K562 (cell line): ENCODE measurements around the gene TMC4. TPM values are rescaled to one million over a fixed set of nuclear protein-coding genes. Genes with fewer than 3 reads are reported as not detected.

Experiments
- ATAC-seq: fragments of 200-7000 bp; cut with Tn5 transposase; 3 replicates; pipeline ENCODE4 v1.9.1; 2020; ENCODE audit warnings: moderate library complexity
- BruUV-seq: library from RNA; stranded (reverse); fragments of 400-500 nt; replicated peaks from 2 replicates; lab custom pipeline; 2021; lab: Mats Ljungman, UMichigan
- CTCF ChIA-PET: fragments of 300-600 bp; formaldehyde crosslinking; extraction: SDS; loops from one replicate; lab custom pipeline; 2021; ENCODE audit warnings: low intra/inter-chr PET ratio; lab: Yijun Ruan, JAX
- POLR2A ChIA-PET: fragments of 300-600, 350-650 bp; sonication (Branson Sonifier 250); formaldehyde crosslinking; extraction: SDS; loops from one replicate; lab custom pipeline; 2021; ENCODE audit warnings: antibody characterized with exemption, inconsistent platforms; lab: Yijun Ruan, JAX
- DNase-seq, 4 experiments: peaks; one replicate each; pipeline versions ENCODE4 v3.0.0 to v3.0.0-alpha.2; 2011 to 2018; ENCODE audit warnings: low spot score in 3 of 4, mixed read lengths in 3 of 4; ENCODE audit errors: extremely low read depth in 1 of 4
- FAIRE-seq: peaks from 2 replicates; lab custom pipeline; 2011; peaks lifted over from hg19 to GRCh38; lab: Jason Lieb, UNC
- H2AFZ ChIP-seq: 2 replicates; pipeline ENCODE4 v1.6.0; 2011; ENCODE audit warnings: low read depth, low read length, control low read depth, inconsistent platforms
- H3K27ac ChIP-seq: fragments of 200-600 bp; 3 replicates; pipeline ENCODE4 v1.8.0; 2011; ENCODE audit warnings: low read depth, mild to moderate bottlenecking, control low read depth, inconsistent platforms, low read length, moderate library complexity, mixed read lengths; ENCODE audit errors: extremely low read depth
- H3K27me3 ChIP-seq, 2 experiments: fragments of 300-600 bp in 1 of 2; 2 replicates in 1 of 2; 3 replicates in 1 of 2; pipeline versions ENCODE4 v1.6.0 to v1.8.0; 2011; ENCODE audit warnings: inconsistent platforms in 2 of 2, low read length in 2 of 2, mild to moderate bottlenecking in 1 of 2, mixed read lengths in 1 of 2, moderate library complexity in 1 of 2; ENCODE audit not compliant: control insufficient read depth in 2 of 2, insufficient read depth in 2 of 2
- H3K36me3 ChIP-seq: fragments of 300-600 bp; 3 replicates; pipeline ENCODE4 v1.8.0; 2011; ENCODE audit warnings: mild to moderate bottlenecking, low read length, inconsistent platforms; ENCODE audit not compliant: control insufficient read depth, insufficient read depth
- H3K4me1 ChIP-seq, 2 experiments: fragments of 200-600 bp in 1 of 2; replicated peaks in 1 of 2; 2 replicates in 1 of 2; 3 replicates in 1 of 2; pipeline versions ENCODE4 v1.5.1 to v1.8.0; 2011; ENCODE audit warnings: inconsistent platforms in 2 of 2, low read length in 2 of 2, mild to moderate bottlenecking in 1 of 2, mixed read lengths in 1 of 2, moderate library complexity in 1 of 2; ENCODE audit not compliant: control insufficient read depth in 2 of 2, insufficient read depth in 2 of 2
- H3K4me2 ChIP-seq: 2 replicates; pipeline ENCODE4 v1.6.1; 2011; ENCODE audit warnings: low read length, control low read depth, inconsistent platforms, mixed read lengths; ENCODE audit not compliant: insufficient read depth
- H3K4me3 ChIP-seq: fragments of 200-600 bp; sonication (generic), shearing (Covaris generic); 2 replicates; pipeline ENCODE4 v1.5.1; 2016; ENCODE audit warnings: control low read depth, inconsistent platforms
- H3K79me2 ChIP-seq: fragments of 200-600 bp; 3 replicates; pipeline ENCODE4 v1.8.0; 2011; ENCODE audit warnings: low read length, inconsistent platforms; ENCODE audit not compliant: control insufficient read depth, insufficient read depth
- H3K9ac ChIP-seq, 2 experiments: 2 replicates each; pipeline versions ENCODE4 v1.6.0 to v1.6.1; 2011; ENCODE audit warnings: low read depth in 2 of 2, low read length in 2 of 2, control low read depth in 1 of 2, inconsistent platforms in 1 of 2, mild to moderate bottlenecking in 1 of 2, mixed read lengths in 1 of 2; ENCODE audit not compliant: insufficient read depth in 1 of 2
- H3K9me1 ChIP-seq: one replicate; pipeline ENCODE4 v1.6.0; 2011; ENCODE audit warnings: inconsistent platforms, mild to moderate bottlenecking, low read length, moderate library complexity; ENCODE audit not compliant: control insufficient read depth, insufficient read depth
- H3K9me3 ChIP-seq: replicated peaks from 2 replicates; pipeline ENCODE4 v1.5.1; 2011; ENCODE audit warnings: low read depth, low read length, inconsistent platforms; ENCODE audit not compliant: control insufficient read depth, insufficient read depth
- H4K20me1 ChIP-seq: replicated peaks from 2 replicates; pipeline ENCODE4 v1.6.1; 2011; ENCODE audit warnings: low read length, inconsistent platforms, mixed read lengths; ENCODE audit not compliant: control insufficient read depth, insufficient read depth
- MEF2D ChIP-seq: conservative IDR thresholded peaks from 2 replicates; pipeline ENCODE4 v1.6.1; 2016; ENCODE audit warnings: low read depth, missing genetic modification characterization, missing compliant biosample characterization
- POLR2G ChIP-seq: fragments of 200-400 bp; formaldehyde crosslinking; IDR thresholded peaks from 2 replicates; pipeline ENCODE4 v1.6.1; 2017; ENCODE audit warnings: low read depth, mild to moderate bottlenecking, antibody characterized with exemption, low read length, moderate library complexity
- RBFOX2 ChIP-seq: fragments of 200-400 bp; formaldehyde crosslinking; IDR thresholded peaks from 2 replicates; pipeline ENCODE4 v1.6.1; 2017; ENCODE audit warnings: low read depth, mild to moderate bottlenecking, low read length, moderate library complexity
- ZNF518B ChIP-seq: fragments of 250-450 bp; sonication (Bioruptor Pico); IDR thresholded peaks from 2 replicates; pipeline ENCODE4 v1.5.0; 2021; ENCODE audit warnings: mild to moderate bottlenecking, moderate library complexity
- WGBS: fragments of 100-300 bp; shearing (Covaris generic); methylation state at CpG from one replicate; pipeline ENCODE4 v1.1.6; 2016; ENCODE audit warnings: low coverage, mixed read lengths; ENCODE audit not compliant: insufficient coverage; ENCODE audit errors: missing lambda C conversion rate; 5-methylcytosine and 5-hydroxymethylcytosine counted together
- in situ Hi-C: fragments of 300-500 bp; cut with MboI; formaldehyde crosslinking; loops from 4 replicates; pipeline ENCODE4 v1.15.0; 2018; ENCODE audit warnings: inconsistent platforms, mixed read lengths
- intact Hi-C: fragments of 100-400 bp; cut with micrococcal nuclease; formaldehyde crosslinking; loops from 2 replicates; pipeline ENCODE4 v1.14.2; 2022
- polyA plus RNA-seq, 8 experiments: library from polyadenylated mRNA; depleted of rRNA in 4 of 8; stranded (reverse) in 5 of 8; unstranded in 3 of 8; fragments of >200 nt; fragmentation: Nextera tagmentation in 2 of 8; fragmentation: Illumina TruSeq in 1 of 8; extraction: Ambion mirVana in 2 of 8; extraction: Trizol in 1 of 8; gene quantifications; 2 replicates each; pipeline versions ENCODE4 v1.2.1 to v1.2.3, GENCODE V29; 2011 to 2014; ENCODE audit warnings: inconsistent platforms in 1 of 8, missing spikeins in 1 of 8
- total RNA-seq, 7 experiments: library from RNA; depleted of rRNA in 6 of 7; stranded (reverse); fragments of >200 nt in 6 of 7; fragmentation: Illumina TruSeq in 2 of 7; extraction: Trizol in 2 of 7; gene quantifications; 2 replicates each; pipeline versions ENCODE4 v1.2.1 to v1.2.3, GENCODE V29; 2011 to 2021; ENCODE audit warnings: low replicate concordance in 1 of 7

Gene TMC4
- total and polyA plus RNA-seq, 9 of the 15 experiments (the other 6 are each of a cell fraction or from before 2014, with no cell fraction given), result 0.12 to 0.79 (median 0.36) TPM; not detected in 2

GRCh38 chr19:54114340-54115108 is 58.4 kb downstream of the TMC4 start:
- H3K27ac ChIP-seq, result peak overlapping the region; percentile 93; the same call in 2 of the 3 replicates
- POLR2A ChIA-PET, result interaction anchor here (0.6 to 2.0 kb wide), 12 partner anchors 8 to 216 kb away, joined by 3 to 14 read pairs (median 5); partner anchors contain the start of genes CNOT3, LENG1, OSCAR and RPS9
- peak overlapping the region; percentile 99 for H2AFZ ChIP-seq
- peaks cover 43% of the 10 kb centered on the region; the same call in 1 of the 3 replicates for H3K36me3 ChIP-seq
- DNase-seq (peak in 1 of 4 experiments; percentile 21), FAIRE-seq (no peak), ATAC-seq (no peak)
- H3K79me2 ChIP-seq, result peaks cover 34% of the 10 kb centered on the region
- H4K20me1 ChIP-seq, result no peaks in the 10 kb centered on the region
- peaks cover 3% of the 10 kb centered on the region for H3K9me1 ChIP-seq
- no peaks in the 10 kb centered on the region for H3K9me3 ChIP-seq
- TF ChIP-seq ZNF518B (CRISPR knock-in tag) (no peak), RBFOX2 (peak; percentile 51; the same call in 1 of the 2 replicates), MEF2D (no peak), POLR2G (peak; percentile 77)
- peaks cover 3 to 18% of the 10 kb centered on the region in 2 experiments; a peak in 3 of 5 replicates for H3K4me1 ChIP-seq
- no TSS peak for BruUV-seq
- peak overlapping the region; percentile 78 for H3K4me3 ChIP-seq
- H3K27me3 ChIP-seq, result no peaks in the 10 kb centered on the region
- intact Hi-C loops, result loop anchor here (1.0 kb wide), 1 partner anchor 23 kb away; the partner anchor contains the start of gene CNOT3
- in situ Hi-C loops, result no loop called here
- peak overlapping the region; percentile 99 for H3K4me2 ChIP-seq
- 65% methylated on average over 15 of the region's 28 CpGs for WGBS
- CTCF ChIA-PET, result interaction anchor here (0.6 to 1.2 kb wide), 2 partner anchors 12 to 224 kb away, joined by 3 read pairs; no protein-coding TSS in a partner anchor
- peak overlapping the region; percentile 92 to 93 for H3K9ac ChIP-seq

Other genes starting within 250 kb of the TMC4 start
Only the 7 nearest of the 21 such genes appear.
- 75.1 and 81.4 TPM in 2 replicates for gene PRPF31, start 57.4 kb downstream of the TMC4 start, total RNA-seq (2014; rRNA removed)
- gene PRPF31, start 57.4 kb downstream of the TMC4 start, total RNA-seq (2014; rRNA removed; fragmentation: Illumina TruSeq; extraction: Trizol), result 46.8 and 52.5 TPM in 2 replicates
- gene PRPF31, start 57.4 kb downstream of the TMC4 start, total RNA-seq (2015; rRNA removed; fragmentation: Illumina TruSeq; extraction: Trizol), result 70.3 and 71.9 TPM in 2 replicates
- gene PRPF31, start 57.4 kb downstream of the TMC4 start, total RNA-seq (2021), result 90.3 and 92.2 TPM in 2 replicates
- gene PRPF31, start 57.4 kb downstream of the TMC4 start, polyA plus RNA-seq (2011; rRNA removed), result 43.4 and 50.4 TPM in 2 replicates
- gene PRPF31, start 57.4 kb downstream of the TMC4 start, polyA plus RNA-seq (2014; fragmentation: Illumina TruSeq; extraction: Trizol), result 84.5 and 109 TPM in 2 replicates
- gene PRPF31, start 57.4 kb downstream of the TMC4 start, polyA plus RNA-seq (2014; fragmentation: Nextera tagmentation; extraction: Ambion mirVana), result 10 to 100 TPM in 1 of 2 experiments, 1 to 10 TPM in 1; 5.8 to 12.9 TPM
- 69.2 and 79.0 TPM in 2 replicates for gene PRPF31, start 57.4 kb downstream of the TMC4 start, polyA plus RNA-seq (2014; rRNA removed)
- 16.3 and 17.5 TPM in 2 replicates for gene CNOT3, start 35.4 kb downstream of the TMC4 start, total RNA-seq (2014; rRNA removed)
- 9.9 and 10.7 TPM in 2 replicates for gene CNOT3, start 35.4 kb downstream of the TMC4 start, total RNA-seq (2014; rRNA removed; fragmentation: Illumina TruSeq; extraction: Trizol)
- 9.4 and 10.7 TPM in 2 replicates for gene CNOT3, start 35.4 kb downstream of the TMC4 start, total RNA-seq (2015; rRNA removed; fragmentation: Illumina TruSeq; extraction: Trizol)
- 51.4 and 60.4 TPM in 2 replicates for gene CNOT3, start 35.4 kb downstream of the TMC4 start, total RNA-seq (2021)
- gene CNOT3, start 35.4 kb downstream of the TMC4 start, polyA plus RNA-seq (2011; rRNA removed), result 5.6 and 8.7 TPM in 2 replicates
- gene CNOT3, start 35.4 kb downstream of the TMC4 start, polyA plus RNA-seq (2014; fragmentation: Illumina TruSeq; extraction: Trizol), result 56.5 and 63.4 TPM in 2 replicates
- under 1 TPM; 0.27 to 0.46 TPM for gene CNOT3, start 35.4 kb downstream of the TMC4 start, polyA plus RNA-seq (2014; fragmentation: Nextera tagmentation; extraction: Ambion mirVana)
- gene CNOT3, start 35.4 kb downstream of the TMC4 start, polyA plus RNA-seq (2014; rRNA removed), result 17.3 and 21.3 TPM in 2 replicates
- 10.5 and 12.6 TPM in 2 replicates for gene LENG1, start 13.4 kb downstream of the TMC4 start, total RNA-seq (2014; rRNA removed)
- gene LENG1, start 13.4 kb downstream of the TMC4 start, total RNA-seq (2014; rRNA removed; fragmentation: Illumina TruSeq; extraction: Trizol), result 2.3 and 2.6 TPM in 2 replicates
- gene LENG1, start 13.4 kb downstream of the TMC4 start, total RNA-seq (2015; rRNA removed; fragmentation: Illumina TruSeq; extraction: Trizol), result 6.9 and 8.2 TPM in 2 replicates
- gene LENG1, start 13.4 kb downstream of the TMC4 start, total RNA-seq (2021), result 4.7 and 5.5 TPM in 2 replicates
- gene LENG1, start 13.4 kb downstream of the TMC4 start, polyA plus RNA-seq (2011; rRNA removed), result 1.5 and 1.7 TPM in 2 replicates
- gene LENG1, start 13.4 kb downstream of the TMC4 start, polyA plus RNA-seq (2014; fragmentation: Illumina TruSeq; extraction: Trizol), result 6.2 and 6.7 TPM in 2 replicates
- under 1 TPM; 0.30 to 0.77 TPM for gene LENG1, start 13.4 kb downstream of the TMC4 start, polyA plus RNA-seq (2014; fragmentation: Nextera tagmentation; extraction: Ambion mirVana)
- gene LENG1, start 13.4 kb downstream of the TMC4 start, polyA plus RNA-seq (2014; rRNA removed), result 6.7 and 9.1 TPM in 2 replicates
- gene MBOAT7, start 16.4 kb upstream of the TMC4 start, total RNA-seq (2014; rRNA removed), result 87.0 and 104 TPM in 2 replicates
- gene MBOAT7, start 16.4 kb upstream of the TMC4 start, total RNA-seq (2014; rRNA removed; fragmentation: Illumina TruSeq; extraction: Trizol), result 15.4 and 18.2 TPM in 2 replicates
- 56.1 and 60.7 TPM in 2 replicates for gene MBOAT7, start 16.4 kb upstream of the TMC4 start, total RNA-seq (2015; rRNA removed; fragmentation: Illumina TruSeq; extraction: Trizol)
- 153 and 160 TPM in 2 replicates for gene MBOAT7, start 16.4 kb upstream of the TMC4 start, total RNA-seq (2021)
- gene MBOAT7, start 16.4 kb upstream of the TMC4 start, polyA plus RNA-seq (2011; rRNA removed), result 30.3 and 85.5 TPM in 2 replicates
- gene MBOAT7, start 16.4 kb upstream of the TMC4 start, polyA plus RNA-seq (2014; fragmentation: Illumina TruSeq; extraction: Trizol), result 79.6 and 108 TPM in 2 replicates
- gene MBOAT7, start 16.4 kb upstream of the TMC4 start, polyA plus RNA-seq (2014; fragmentation: Nextera tagmentation; extraction: Ambion mirVana), result 1 to 10 TPM; 1.4 to 2.6 TPM
- 79.2 and 92.4 TPM in 2 replicates for gene MBOAT7, start 16.4 kb upstream of the TMC4 start, polyA plus RNA-seq (2014; rRNA removed)
- 48.3 and 52.3 TPM in 2 replicates for gene TSEN34, start 18.1 kb upstream of the TMC4 start, total RNA-seq (2014; rRNA removed)
- gene TSEN34, start 18.1 kb upstream of the TMC4 start, total RNA-seq (2014; rRNA removed; fragmentation: Illumina TruSeq; extraction: Trizol), result 11.0 and 15.9 TPM in 2 replicates
- 32.8 and 34.3 TPM in 2 replicates for gene TSEN34, start 18.1 kb upstream of the TMC4 start, total RNA-seq (2015; rRNA removed; fragmentation: Illumina TruSeq; extraction: Trizol)
- gene TSEN34, start 18.1 kb upstream of the TMC4 start, total RNA-seq (2021), result 43.7 and 45.7 TPM in 2 replicates
- gene TSEN34, start 18.1 kb upstream of the TMC4 start, polyA plus RNA-seq (2011; rRNA removed), result 29.5 and 39.8 TPM in 2 replicates
- 15.6 and 34.6 TPM in 2 replicates for gene TSEN34, start 18.1 kb upstream of the TMC4 start, polyA plus RNA-seq (2014; fragmentation: Illumina TruSeq; extraction: Trizol)
- 1 to 10 TPM; 3.1 to 3.9 TPM for gene TSEN34, start 18.1 kb upstream of the TMC4 start, polyA plus RNA-seq (2014; fragmentation: Nextera tagmentation; extraction: Ambion mirVana)
- 57.6 and 59.9 TPM in 2 replicates for gene TSEN34, start 18.1 kb upstream of the TMC4 start, polyA plus RNA-seq (2014; rRNA removed)
- 4,156 and 4,613 TPM in 2 replicates for gene RPS9, start 27.7 kb upstream of the TMC4 start, total RNA-seq (2014; rRNA removed)
- gene RPS9, start 27.7 kb upstream of the TMC4 start, total RNA-seq (2014; rRNA removed; fragmentation: Illumina TruSeq; extraction: Trizol), result 714 and 1,122 TPM in 2 replicates
- gene RPS9, start 27.7 kb upstream of the TMC4 start, total RNA-seq (2015; rRNA removed; fragmentation: Illumina TruSeq; extraction: Trizol), result 1,777 and 1,782 TPM in 2 replicates
- 1,573 and 1,625 TPM in 2 replicates for gene RPS9, start 27.7 kb upstream of the TMC4 start, total RNA-seq (2021)
- gene RPS9, start 27.7 kb upstream of the TMC4 start, polyA plus RNA-seq (2011; rRNA removed), result 1,792 and 2,151 TPM in 2 replicates
- 2,256 and 3,393 TPM in 2 replicates for gene RPS9, start 27.7 kb upstream of the TMC4 start, polyA plus RNA-seq (2014; fragmentation: Illumina TruSeq; extraction: Trizol)
- 100 to 1,000 TPM; 456 to 490 TPM for gene RPS9, start 27.7 kb upstream of the TMC4 start, polyA plus RNA-seq (2014; fragmentation: Nextera tagmentation; extraction: Ambion mirVana)
- 3,325 and 5,114 TPM in 2 replicates for gene RPS9, start 27.7 kb upstream of the TMC4 start, polyA plus RNA-seq (2014; rRNA removed)
- not detected in 2 replicates for gene LILRB3, start 49.8 kb upstream of the TMC4 start, total RNA-seq (2014; rRNA removed)
- not detected in 2 replicates for gene LILRB3, start 49.8 kb upstream of the TMC4 start, total RNA-seq (2014; rRNA removed; fragmentation: Illumina TruSeq; extraction: Trizol)
- gene LILRB3, start 49.8 kb upstream of the TMC4 start, total RNA-seq (2015; rRNA removed; fragmentation: Illumina TruSeq; extraction: Trizol), result not detected in 2 replicates
- not detected in 2 replicates for gene LILRB3, start 49.8 kb upstream of the TMC4 start, total RNA-seq (2021)
- not detected in 2 replicates for gene LILRB3, start 49.8 kb upstream of the TMC4 start, polyA plus RNA-seq (2011; rRNA removed)
- not detected in 2 replicates for gene LILRB3, start 49.8 kb upstream of the TMC4 start, polyA plus RNA-seq (2014; fragmentation: Illumina TruSeq; extraction: Trizol)
- under 1 TPM in 1 of 2 experiments, not detected in 1; 0.01 TPM for gene LILRB3, start 49.8 kb upstream of the TMC4 start, polyA plus RNA-seq (2014; fragmentation: Nextera tagmentation; extraction: Ambion mirVana)
- gene LILRB3, start 49.8 kb upstream of the TMC4 start, polyA plus RNA-seq (2014; rRNA removed), result 0.09 TPM in 1 of 2 replicates, not detected in the other